T-helper 1 cell (primary cell): ENCODE results near the gene PAQR9.

Experiments used
- DNase-seq, 5 donors: peaks; one replicate each; pipeline ENCODE4 v3.0.0-alpha.2; 2012 to 2020

PAQR9 gene

DNA sequence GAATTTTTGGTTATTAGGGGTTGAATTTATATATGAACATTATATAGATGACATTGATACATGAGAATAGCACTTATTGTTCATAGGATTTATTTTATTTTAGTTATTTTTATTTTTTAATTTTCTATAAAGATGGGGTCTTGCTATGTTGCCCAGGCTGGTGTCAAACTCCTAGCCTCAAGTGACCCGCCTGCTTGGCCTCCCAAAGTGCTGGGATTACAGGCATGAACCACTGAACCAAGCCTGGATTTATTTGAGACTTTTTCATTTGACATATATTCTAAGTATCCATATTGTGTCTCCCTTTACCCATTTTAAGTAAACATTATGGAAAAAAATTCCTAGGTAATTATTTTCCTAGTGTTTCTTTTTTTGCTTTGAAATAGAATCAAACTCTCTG, 12.5 kb downstream of the PAQR9 start:
- no peak for DNase-seq

DNA sequence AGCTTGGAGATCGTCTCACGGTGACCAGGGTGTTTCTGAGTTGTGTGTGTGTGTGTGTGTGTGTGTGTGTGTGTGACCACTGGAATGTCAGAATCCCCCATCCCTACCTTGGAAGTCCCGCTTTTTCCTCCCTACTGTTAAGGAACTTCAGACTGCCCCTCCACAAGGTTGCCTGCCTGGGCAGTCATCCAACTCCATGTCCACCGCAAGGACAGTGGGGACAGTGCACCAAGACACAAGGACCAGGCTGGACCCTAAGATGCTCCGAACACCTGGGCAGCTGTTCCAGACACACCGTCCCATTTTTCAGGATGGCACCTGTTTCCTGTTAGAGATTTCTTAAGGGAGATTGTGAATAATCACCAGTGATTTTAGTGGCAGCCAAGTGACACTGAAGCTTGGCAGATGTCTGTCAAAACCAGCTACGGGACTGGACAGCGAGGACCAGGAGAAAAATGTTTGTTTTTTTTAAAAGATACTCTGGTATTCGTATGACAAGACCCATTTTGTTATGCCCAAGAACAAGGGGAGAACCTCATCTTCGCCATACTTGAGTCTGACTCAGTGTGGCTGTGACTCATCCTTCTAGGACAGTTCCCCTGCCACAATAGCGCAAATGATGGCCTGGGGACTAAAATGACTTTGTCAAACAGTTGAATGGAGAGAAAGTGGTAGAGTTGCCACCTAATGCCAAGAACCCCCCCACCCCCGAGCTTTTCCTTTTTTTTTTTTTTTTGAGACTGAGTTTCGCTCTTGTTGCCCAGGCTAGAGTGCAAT, 15.5 kb downstream of the PAQR9 start:
- peak in 1 of 5 donors; percentile 27 for DNase-seq

DNA sequence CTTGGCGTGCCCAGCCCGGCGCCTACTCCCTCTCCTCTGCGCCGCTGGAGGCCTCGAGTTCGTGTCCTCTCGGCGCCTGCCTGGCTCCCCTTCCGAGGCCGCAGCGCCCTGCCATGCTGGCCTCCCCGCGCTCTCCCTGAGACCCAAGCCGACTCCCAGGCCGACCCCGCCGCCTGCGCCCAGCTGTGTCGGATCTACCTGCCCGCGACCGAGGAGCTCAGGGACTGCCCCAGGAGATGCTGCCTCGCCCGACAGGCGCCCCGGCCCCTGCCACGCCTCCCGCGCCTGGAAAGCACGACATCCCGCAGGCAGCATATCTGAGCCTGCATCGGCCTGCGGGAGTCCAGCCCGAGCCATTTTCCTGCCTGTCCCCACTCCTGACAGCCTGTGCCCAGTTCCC, 16.1 kb downstream of the PAQR9 start:
- DNase-seq = no peak

DNA sequence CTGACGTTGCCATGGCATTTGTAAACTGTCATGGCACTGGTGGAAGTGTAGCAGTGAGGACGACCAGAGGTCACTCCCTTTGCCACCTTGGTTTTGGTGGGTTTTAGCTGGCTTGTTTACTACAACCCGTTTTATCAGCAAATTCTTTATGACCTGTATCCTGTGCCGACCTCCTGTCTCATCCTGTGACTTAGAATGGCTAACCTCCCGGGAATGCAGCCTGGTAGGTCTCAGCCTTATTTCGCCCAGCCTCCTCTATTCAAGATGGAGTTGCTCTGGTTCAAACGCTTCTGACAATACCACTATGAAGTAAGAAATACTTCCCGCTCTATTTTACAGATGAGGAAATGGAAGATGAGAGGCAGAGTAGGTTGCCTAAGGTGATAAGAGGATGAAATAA, 16.6 kb downstream of the PAQR9 start:
- DNase-seq = no peak

DNA sequence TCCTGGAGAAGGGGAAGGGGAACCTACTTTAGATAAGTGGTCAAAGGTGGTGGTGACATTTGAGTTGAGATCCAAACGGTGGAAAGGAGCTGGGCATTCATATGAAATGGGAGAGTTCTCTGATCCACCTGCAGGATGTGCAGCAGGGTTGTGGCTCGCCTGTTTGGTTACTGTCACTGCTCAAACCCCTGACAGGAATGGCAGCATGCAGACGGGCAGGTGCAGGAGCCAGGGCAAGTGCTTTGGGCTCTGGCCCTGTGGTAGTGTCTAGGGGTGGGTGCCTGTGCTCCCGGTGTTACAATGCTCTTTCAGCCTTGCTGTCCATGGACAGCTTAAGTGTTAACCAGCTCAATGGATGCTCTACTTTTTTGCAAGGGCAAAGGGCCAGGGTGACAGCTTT, 18.5 kb downstream of the PAQR9 start:
- DNase-seq = no peak

DNA sequence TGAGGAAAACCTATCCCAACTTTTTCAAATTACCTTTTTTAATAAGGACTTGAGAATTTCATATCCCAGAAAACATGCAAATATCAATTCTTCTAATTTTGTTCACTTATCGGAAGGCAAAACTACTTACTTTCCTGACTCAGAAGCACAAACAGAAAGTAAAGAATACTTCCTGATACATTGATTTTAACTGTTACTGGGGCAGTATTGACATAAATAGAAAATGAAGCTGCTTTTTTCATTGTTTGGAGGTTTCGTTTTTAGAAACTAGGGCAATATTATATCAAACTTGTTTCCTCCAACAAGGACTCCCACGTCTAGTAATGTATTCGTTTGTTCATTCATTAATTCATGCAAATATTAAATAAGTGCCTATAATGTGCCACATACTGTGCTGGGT, 19.1 kb downstream of the PAQR9 start:
- peak in 1 of 5 donors; percentile 59 for DNase-seq

DNA sequence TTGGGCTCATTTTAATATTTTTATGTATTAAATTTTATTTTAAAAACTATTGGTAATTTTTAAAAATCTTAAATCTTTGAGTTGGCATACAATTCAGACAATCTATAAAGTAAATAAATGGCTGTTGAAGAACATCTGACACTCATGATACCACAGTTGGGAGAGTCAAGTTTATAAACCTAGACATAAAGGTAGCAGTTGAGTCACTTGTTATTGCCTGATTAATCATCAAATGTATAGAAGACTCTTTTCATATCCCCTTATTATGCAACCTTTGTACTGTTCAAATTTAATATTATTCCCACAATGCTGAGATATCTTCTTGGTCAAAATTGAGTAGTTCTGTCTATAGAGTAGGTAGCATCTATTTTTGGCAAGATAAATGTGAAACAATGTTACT, 19.6 kb downstream of the PAQR9 start:
- DNase-seq = no peak

DNA sequence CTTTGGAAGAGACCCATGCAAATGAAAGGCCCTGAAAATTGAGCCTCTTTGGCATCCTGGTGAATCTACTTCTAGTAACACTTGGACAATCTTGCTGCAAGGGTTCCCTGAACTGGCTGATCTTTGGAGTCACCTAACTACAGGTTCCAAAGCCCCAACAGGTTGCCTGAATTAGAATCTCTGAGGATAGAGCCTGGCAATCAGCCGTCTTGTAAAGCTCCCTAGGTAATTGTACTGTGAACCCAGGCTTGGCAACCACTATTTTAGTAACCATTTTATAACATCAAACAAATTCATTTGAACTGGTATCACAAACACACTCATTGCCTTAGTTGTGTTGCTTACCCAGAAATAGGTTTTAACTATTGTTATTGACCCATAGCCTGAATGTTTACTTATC, 20.1 kb downstream of the PAQR9 start:
- no peak for DNase-seq

DNA sequence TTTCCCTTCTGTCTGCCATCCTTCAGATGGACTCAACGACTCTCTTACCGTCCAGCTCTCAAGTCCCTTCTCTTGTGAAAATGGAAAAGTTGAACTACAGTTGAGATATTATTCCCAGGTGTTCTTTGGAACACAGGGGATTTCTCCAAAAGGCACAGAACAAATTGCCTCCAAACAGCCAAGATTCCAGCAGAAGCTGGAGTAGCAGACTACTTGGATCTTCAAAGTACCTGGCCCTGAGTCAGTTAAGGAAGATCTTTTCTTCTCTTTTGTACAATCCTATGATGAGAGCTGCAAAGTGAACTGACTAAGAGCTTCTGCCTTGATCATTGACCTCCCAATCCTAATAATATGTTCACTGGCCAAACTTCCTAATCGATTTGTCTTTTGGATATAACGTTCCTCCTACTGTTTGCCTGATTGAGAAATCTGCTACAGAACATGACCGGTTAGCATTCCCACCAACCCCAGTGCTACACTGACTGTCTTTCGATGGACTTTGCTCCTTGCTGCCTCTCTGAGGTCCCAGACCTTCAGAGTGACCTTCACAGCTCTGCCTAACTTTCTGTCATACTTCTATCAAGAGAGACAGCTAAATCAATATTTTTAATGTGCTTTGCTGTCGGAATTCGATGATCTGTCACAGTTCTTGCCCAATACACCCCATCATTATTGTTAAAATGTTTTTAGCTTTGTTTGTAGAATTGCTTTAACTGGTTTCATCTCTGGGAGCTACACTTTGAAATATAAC, 21.9 kb downstream of the PAQR9 start:
- DNase-seq = no peak

DNA sequence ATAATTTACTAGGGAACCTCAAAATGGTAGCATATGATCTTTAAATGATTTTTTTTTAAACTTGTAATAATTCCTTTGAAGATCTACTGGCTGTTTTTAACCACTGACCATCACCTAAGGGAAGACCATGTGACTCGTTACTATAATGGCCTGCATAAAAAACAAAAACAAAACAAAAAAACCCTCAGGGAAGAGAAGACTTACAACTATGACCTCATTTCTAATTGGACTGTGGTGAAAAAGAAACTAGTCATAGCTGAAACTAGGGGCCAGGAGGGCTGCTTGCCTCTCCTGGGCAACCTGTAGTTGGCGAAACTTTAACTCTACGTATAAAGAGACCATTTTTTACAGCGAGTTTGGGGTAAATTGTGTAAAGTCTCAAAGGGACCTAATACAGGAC, 23.0 kb downstream of the PAQR9 start:
- no peak for DNase-seq

DNA sequence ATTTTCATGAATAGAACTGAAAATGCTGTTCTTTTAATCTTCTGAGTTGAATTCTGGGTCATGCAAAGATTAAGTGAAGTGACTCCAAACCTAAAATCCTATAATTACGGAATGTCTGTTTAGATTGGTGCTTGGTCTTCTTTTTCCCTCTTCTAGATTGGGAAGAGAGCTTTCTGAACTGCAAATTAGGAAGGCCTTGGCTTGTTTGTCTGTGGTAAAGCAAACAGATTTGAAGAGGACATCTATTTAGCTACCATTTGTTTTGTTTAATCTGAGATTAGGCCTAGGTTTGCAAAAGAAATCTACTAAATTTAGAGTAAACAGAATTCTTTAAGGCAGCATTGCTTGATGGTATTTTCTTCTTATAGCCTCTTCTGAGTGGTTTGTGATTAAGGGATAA, 23.5 kb downstream of the PAQR9 start:
- DNase-seq = no peak

DNA sequence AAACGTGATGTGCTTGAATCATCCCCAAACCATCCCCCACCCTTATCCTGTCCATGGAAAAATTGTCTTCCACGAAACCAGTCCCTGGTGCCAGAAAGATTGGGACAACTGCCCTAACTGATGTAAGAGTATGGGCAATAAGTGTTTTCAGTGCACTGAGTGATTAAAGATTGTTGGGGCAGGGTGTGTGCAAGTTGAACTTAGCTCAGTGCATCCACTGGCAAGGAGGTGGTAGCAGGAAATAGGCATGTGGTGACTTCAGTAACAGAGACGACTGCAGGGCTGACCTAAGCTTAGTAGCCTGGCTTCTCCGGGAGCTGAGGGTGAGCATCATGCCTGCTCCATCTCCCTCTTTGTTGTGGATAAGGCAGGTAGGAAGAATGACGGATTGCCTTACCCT, 27.5 kb downstream of the PAQR9 start:
- DNase-seq = no peak

DNA sequence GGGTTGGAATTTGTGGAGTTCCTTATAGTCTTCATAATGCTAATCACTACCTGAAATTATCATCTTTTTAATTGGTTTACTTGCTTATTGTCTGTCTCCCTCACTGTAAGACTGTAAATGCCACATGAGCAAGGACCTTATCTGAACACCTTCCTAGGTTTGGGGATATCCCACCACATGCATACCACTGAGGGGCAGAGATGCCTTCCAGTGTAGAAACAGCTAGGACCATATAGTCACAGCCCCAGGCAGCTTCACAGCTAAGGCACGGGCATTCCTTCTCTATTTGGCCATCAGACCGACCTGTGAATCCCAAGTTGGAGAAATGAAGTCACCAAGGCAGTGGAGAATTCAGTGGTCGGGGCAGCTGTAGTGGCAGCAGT, 28.6 kb downstream of the PAQR9 start:
- DNase-seq = no peak

DNA sequence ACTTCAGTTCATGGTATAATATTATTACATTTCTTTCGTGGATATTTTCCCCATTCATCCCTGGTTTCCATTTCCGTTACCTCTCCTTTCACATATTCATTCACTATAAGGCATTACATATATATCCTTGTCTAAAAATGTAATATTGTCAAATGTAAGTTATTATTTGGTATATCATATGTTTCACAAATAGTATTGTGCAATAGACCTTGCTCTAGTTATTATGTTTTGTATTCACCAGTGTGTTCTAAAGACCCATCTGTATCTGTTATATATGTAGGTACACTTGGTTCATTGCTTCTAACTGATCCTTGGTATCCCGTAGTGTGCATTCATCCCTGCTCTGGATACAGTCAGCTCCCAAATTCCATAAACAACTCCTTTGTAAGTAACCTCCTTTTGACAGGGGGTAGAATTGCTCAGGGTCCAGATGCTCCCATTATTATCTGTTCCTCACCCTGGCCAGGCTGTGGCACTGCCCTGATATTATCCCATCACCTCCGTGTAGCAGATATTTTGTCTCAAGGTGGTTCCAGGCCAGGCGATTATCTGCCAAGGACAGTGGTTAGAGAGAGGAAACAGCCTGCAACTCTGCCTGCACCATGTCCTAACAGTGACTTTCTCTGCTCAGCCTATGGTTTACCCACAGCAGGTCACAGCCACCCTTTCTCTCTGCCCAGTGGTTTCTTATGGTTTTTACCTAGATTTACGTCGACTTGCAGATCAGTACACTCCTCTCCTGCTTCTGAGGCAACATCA, 29.2 kb downstream of the PAQR9 start:
- DNase-seq = no peak

DNA sequence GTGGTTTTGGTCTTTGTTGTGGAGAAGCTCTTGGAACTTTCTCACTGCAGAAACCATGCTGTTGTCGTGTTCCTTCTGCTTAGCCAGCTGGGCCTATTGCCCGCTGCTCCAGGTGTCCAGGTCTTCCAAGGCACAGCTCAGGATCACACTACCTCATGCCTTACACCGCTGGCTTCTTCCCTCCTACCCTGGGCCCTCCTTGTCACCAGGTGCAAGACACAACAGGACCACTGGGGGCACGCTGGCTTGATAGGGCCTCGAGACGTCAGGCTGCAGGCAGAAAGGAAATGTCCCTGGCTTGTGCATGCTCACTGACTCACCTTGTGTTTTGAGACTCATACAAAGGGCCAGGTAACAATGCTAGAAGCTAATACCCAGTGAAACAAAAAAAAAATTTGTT, 32.3 kb downstream of the PAQR9 start:
- DNase-seq = no peak

DNA sequence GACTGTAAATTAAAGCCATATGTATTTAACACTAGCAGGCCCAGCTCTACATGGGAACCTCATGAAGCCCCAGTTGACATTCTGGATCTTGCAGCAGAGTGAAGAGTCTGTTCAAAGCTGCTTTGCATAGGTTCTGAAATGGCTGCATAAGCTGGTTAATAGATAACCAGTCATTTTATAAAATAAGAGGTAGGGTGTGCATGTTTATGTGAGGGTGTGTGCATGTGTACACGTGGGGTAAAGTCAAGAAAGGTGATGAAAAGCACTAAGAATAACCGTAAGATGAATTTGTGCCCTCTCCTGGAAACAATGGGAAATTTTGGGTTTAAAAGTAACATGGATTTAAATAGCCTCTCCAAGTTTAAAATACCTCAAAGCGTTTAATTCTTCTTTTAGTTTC, 33.0 kb downstream of the PAQR9 start:
- DNase-seq = no peak

DNA sequence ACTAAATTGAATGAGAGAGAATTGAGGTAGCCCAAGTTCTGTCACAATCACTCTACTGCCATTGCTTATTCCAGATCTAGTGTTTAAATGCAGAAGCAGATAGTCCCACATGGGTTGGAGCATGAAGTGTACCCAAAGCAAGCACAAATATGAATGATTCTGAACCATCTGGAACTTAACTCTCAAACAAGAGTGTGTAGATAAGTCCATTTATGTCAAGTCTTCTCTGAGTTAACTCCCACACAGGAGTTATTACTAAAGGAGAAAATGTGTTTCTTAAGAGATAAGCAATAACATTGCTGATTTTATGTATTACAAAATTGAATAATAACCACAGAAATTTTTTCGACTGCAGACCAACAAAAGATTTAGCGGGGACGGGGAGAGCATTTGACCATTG, 33.6 kb downstream of the PAQR9 start:
- DNase-seq = no peak

DNA sequence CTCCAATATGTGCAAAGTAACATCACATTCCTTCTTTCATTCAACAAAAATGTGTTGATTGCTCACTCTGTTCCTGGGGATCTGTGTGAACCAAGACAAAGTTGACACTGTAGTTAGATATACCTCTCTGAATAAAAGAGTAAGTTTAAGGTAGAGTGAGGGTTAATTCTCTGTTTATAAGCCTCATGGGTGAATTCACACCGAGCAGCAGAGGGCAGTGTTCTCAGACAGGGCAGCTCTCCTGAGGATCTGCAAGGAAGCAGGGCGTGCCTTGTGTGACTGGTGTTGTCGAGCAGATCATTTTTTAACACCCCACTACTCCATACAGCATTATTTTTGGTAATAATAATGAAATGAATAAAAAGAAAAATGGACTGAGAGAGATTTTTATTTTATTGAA, 34.4 kb downstream of the PAQR9 start:
- DNase-seq = peak in 2 of 5 donors; percentile 2 to 61

DNA sequence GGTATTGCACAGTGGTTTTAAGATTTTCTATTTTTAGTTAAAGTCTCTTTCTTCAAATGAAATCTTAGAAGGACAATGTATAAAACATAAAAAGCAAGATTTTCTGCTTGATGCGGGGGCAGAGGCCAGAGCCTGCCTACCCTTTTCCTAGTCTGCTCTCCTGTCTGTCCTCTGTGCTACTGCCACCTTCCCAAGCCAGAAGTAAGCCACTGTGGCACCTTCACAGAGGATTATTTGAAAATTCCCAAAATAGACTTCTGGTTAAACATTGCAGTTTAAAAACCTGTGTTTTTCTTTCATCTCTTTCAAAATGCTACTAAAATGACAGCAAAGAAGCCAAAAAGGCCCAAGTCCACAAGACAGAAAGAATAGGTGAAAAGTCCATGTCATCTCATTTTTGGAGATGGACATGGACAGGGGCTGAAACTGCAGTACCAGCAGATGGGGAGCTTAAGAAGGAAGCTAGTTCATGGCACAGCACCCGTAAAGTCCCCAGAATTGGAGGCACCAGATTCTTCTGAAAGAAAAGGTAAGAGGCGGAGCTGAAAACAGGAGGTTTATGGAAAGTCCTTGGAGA, 37.0 kb downstream of the PAQR9 start:
- DNase-seq = no peak

DNA sequence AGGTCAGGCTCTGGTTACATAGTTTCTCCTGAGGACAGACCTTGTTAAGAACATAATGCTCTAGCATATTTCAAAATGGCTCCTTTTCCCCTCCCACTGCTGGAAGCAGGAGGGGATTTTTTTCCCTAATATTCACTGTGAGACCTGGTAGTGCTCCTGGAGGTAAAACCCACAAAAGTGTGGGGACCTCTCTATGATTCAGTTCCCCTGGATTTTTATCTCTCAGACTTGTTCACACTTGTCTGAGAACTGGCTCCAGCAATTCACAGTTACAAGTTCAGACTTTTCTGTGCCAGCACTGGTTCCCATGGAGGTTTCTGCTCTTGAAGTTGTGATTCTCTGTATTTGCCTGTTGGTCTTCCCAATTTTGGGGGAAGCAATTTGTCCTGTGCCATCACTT, 38.3 kb downstream of the PAQR9 start:
- DNase-seq = no peak

DNA sequence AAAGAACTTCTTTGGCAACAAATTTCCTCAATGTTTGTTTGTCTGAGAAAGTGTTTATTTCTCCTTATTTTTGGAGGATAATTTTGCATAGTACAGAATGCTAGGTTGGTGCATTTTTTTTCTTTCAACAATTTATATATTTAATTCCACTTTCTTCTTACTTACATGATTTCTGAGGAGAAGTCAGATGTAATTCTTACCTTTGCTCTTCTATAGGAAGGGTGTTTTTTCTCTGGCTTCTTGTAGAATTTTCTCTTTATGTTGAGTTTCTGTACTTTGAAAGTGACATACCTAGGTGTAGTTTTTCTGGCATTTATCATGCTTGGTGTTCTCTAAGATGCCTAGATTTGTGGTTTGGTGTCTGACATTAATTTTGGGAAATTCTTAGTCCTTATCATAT, 39.8 kb downstream of the PAQR9 start:
- no peak for DNase-seq

DNA sequence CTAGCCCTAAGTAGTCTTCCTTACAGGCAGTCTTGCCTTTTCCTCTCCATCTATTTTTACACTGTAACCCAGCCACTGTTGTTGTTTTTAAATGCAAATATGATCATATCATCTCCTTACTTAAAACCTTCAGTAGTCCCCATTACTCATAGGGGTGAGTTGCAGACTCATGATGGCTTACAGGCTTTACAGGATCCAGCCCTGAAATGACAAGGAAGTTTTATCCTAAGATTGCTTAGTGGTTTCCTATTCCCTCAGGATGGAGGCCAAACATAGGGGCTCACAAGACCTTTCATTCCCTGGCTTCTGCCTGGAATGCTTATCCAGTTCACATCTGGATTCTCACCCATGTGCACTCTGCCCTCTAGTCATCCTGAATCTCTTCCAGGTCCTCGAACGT, 46.9 kb downstream of the PAQR9 start:
- no peak for DNase-seq

DNA sequence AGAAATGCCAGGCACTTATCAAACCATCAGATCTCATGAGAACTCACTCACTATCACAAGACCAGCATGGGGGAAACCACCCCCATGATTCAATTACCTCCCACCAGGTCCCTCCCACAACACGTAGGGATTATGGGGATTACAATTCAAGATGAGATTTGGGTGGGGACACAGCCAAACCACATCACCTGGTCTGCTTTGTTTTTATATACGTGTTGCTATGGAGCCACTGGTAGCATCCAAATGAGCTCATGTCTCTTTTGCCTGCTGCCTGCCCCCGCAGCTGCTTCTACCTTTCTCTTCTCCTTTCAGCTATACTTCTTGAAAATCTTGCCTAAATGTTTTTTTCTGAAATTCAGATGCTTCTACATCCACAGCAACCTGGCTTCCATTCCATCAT, 47.8 kb downstream of the PAQR9 start:
- DNase-seq = no peak
